NCI-H345 (cell line): ENCODE results near the gene IL36A.

Experiments
- DNase-seq: peaks from one replicate; lab custom pipeline; 2025; lab: John Stamatoyannopoulos, UW

Gene IL36A

GRCh38 chr2:113007250-113007649 is 2.0 kb downstream of the IL36A start:
- no peak for DNase-seq

DNA sequence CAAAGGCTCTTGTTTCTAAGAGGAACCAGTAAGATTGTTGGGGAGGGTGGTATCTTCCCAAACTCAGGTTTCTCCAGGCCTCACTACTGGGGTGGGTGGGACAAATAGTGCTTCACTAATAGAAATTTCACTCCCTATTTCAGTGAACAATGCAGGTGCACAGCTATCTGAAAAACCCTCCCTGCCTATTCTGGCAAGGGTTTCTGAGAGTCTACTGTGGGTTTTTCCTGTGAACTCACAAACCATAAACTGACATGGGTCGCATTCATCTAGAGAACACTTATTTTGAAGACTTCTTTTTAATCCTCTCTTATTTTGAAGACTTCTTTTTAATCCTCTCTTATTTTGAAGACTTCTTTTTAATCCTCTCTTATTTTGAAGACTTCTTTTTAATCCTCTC is 4.4 kb downstream of the IL36A start:
- DNase-seq, result no peak

- DNase-seq, result no peak
Observed at GRCh38 chr2:113010088-113010487, 4.8 kb downstream of the IL36A start.

- DNase-seq, result no peak
Observed at GRCh38 chr2:113011108-113011507, 5.8 kb downstream of the IL36A start.

DNA sequence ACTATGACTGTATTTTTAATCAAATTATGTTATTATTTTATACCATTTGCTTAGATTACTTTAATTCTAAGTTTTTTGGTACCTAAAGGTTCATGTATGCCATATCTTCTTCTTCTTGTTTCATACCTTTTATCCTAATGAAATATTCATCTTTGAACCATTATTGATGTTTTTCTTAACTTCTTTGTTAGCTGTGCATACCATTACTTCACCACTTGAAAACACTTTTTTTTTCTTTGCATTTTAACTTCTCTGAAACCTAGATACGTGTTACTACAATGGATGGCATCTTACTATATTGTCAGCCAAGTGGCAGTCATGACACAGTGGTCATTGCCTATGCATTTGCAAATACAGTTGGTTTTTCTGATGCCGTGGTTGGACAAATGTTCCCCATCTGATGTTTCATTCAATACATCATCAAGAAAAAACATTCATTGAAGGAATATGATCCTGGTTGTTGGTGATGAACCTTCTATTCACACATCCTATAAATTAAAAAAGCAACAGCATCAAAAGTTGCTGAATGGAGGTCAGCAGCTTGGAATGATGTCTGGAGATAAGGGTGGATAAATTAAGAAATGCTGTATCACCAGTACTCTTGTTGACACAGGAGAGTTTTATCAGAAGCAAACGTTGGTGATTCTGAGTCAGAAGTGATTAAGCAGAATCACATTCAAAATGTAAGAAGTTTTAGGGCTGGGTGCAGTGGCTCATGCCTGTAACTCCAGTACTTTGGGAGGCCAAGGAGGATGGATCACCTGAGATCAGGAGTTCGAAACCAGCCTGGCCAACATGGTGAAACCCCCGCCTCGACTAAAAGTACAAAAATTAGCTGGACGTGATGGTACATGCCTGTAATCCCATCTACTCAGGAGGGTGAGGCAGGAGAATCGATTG is 7.4 kb downstream of the IL36A start:
- no peak for DNase-seq

- DNase-seq, result no peak
Observed at GRCh38 chr2:113013336-113013661, 8.0 kb downstream of the IL36A start.

- no peak for DNase-seq
Observed at GRCh38 chr2:113014067-113014466, 8.8 kb downstream of the IL36A start.

GRCh38 chr2:113015042-113015441 is 9.8 kb downstream of the IL36A start:
- no peak for DNase-seq

- no peak for DNase-seq
Observed at GRCh38 chr2:113015655-113016054, 10.4 kb downstream of the IL36A start.

- no peak for DNase-seq
Observed at GRCh38 chr2:113018509-113018908, 13.2 kb downstream of the IL36A start.

- no peak for DNase-seq
Observed at GRCh38 chr2:113021312-113021711, 16.1 kb downstream of the IL36A start.

DNA sequence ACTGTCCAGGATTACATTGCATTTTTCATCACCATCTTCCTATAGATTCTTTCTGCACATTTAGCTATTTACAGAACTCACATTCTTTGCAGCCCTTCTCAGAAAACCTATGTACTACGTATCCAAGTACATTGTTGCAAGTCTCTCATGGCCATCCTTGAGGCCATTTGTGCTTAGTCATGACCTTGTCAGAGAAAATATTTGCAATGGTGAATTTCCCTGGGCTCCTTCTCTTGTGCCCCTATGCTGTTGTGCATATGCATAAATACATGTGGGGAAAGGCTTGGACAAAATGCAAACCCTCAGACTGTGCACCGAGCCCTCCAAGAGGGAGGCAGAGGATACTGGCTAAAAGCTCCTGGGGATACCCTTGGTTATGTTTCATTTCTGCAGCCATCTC is 19.5 kb downstream of the IL36A start:
- no peak for DNase-seq

GRCh38 chr2:113025737-113026136 is 20.5 kb downstream of the IL36A start:
- DNase-seq, result no peak

DNA sequence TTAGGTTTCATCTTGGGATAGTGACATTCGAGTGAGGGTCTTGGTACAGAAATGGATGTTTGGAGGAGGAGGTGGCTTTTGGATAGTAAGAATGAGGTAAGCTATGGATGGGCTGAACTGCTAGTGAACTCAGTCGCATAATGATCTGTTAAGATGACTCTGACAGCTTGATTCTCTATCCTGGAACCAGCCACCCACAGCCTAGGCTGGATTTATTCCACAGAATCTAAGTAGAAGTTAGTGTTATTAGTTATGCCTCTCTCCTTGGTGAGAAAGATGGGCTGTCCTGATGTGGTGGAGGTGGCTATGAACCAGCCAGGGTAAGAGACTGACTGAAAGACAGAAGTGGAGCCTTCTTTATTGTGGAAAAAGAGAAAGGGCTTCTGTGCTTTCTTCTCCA is 22.4 kb downstream of the IL36A start:
- DNase-seq, result no peak

- no peak for DNase-seq
Observed at GRCh38 chr2:113028112-113028511, 22.9 kb downstream of the IL36A start.

- no peak for DNase-seq
Observed at GRCh38 chr2:113032737-113033136, 27.5 kb downstream of the IL36A start.

DNA sequence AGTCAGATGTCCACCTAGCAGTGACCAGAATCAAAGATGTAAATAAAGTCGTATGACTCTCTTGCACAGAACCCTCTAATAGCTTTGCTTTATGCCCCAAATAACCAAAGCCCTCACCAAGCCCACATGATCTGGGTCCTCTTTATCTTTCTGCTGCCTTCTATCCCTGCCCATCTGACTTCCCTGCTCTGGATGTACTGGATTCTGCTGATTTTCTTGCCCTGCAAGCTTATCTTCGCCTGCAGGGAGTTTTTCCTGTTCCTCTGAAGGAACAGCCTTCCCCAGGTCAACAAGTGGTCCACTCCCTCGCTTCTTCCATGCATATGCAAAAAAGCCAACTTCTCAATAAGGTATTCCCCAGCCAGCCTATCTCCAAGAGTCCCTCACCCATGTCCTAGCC is 28.8 kb downstream of the IL36A start:
- DNase-seq, result no peak

DNA sequence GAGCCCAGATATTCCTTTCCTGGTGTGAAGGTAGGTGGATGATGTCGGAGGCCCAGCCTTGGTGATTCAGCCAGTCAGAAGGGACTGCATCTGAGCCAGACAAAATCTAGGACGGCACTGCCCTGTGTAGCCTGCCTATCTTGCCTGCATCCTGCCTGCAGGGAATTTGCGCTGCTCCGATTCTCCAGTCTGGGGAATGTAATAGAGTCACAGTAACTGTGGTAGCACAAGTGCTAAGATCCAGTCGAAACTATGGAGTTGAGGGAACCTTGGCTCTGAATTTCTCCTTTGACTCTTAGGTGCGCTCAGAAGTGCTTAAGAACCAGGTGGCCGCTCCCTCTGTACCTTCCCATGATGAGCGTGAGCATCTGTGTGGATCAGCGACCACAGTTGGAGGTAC is 31.5 kb downstream of the IL36A start:
- DNase-seq, result no peak

GRCh38 chr2:113038291-113038690 is 33.0 kb downstream of the IL36A start:
- no peak for DNase-seq

DNA sequence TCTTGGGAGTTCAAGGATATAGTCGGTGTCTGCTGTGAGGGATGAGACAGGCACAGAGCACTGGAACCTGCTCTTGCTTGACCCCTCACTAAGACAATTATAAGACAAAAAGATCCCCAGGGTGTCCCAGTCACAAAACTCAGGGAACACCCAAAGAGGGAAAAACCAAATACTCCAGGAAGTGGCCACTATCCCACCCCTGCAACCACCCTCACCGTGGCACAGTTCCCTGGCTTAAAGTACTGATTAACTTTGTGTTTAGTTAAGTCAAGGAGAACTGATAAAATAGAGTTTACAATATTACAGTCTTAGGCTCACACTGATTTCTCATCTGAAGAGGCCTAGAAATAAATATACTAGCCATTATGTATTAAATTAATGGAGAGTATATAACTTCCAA is 33.9 kb downstream of the IL36A start:
- DNase-seq, result no peak

DNA sequence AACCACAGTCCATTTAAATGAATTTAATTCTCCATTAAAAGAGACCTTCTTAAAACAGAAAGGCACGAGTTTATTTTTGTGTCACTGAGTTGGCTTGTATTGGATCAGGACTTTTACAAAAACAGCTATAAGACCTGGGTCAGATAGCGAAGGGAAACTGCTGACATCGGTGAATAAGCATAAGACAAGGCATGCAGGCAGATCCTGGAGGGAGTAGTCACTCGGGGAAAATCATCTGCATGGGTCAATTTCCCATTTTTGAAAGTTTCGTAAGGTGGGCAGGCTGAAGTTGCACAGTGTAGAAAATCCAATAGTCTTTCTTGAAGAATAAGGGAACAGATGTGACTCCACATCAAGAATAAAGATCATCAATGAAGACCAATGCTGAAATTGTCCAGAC is 34.5 kb downstream of the IL36A start:
- no peak for DNase-seq

DNA sequence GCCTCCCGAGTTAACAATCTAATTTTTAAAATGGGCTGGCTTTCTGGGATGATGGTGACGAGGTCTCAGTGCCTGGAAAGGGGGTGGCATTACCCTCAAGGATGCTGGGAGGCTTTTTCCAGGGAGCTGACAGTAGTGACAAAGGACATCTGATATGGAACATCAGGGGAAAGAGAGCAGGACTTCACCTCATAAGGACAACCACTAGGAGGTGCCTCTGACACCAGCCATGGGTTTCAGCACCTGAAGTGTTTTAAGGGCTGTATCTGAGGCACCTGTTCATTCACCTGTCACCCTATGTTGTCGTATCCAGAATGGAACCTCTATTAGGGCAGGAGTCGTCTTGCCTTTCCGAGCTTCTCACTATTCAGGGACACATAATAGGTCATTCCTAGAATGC is 36.6 kb downstream of the IL36A start:
- DNase-seq, result no peak

GRCh38 chr2:113046465-113046864 is 41.2 kb downstream of the IL36A start:
- DNase-seq, result no peak
